HG03460 (cell line): ENCODE measurements around the gene BMP6.

ENCODE experiments used
- ATAC-seq: cut with Tn5 transposase; IDR thresholded peaks from one replicate; pipeline ENCODE4 v1.9.1; 2021; ENCODE audit not compliant: unreplicated experiment

Gene BMP6

DNA sequence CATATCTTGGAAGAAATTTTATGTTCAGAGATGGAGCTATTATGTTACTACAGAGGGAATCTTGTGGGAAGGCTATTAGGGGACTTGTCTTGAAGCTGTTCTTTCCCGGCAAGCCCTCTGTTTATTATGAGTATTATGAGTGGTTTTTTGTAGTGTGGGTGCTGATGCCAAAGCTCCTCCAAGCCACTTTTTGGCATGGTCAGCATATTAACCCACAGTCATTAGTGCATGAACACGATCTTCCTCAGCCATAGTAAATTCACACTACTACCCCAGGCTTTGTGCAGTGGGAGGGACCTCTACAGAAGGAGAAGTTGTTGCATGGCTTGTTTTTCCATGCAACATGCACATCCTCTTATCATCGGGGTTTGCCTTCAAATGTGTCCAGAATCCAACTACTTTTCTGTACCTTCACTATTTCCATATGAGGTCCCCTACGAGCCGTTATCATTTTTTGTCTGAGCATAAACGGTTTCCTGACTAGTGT is 6.5 kb upstream of the BMP6 start:
- ATAC-seq, result no peak

DNA sequence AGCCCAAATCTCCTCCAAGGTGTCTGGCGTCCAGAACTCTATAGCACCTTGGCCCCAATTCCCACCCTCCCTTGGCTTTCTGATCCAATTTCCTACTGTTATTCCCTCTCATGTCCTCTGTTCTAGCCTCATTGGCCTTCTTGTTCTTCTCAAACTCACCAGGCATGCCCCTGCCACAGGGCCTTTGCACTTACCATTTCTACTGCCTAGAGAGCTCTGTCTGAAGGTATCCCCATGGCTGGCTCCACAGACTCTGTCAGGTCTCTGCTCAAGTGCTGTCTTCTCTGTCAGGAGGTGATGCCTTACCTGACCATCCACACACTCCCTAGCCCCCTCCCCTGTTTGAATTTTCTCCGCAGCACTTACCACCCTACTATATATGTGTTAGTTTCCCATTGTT is 5.6 kb upstream of the BMP6 start:
- ATAC-seq, result no peak

DNA sequence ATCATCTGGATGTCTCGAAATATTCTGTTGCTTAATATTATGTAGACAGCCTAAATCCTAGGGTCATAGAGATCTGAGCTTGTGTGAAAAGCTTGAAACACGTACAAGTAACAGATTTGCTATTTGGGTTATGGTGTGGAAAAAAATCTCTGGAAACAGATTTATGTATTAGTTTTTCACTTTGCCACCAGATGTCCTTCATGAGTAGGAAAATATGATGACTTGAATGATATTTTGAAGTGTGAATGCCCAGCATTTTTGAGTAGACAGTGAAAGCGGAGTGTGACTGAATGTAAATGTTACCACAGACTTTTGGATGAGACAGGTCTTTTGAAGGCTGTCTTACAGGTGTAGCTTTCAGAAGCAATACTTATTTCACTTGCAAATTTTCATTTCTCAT is 4.2 kb upstream of the BMP6 start:
- no peak for ATAC-seq

DNA sequence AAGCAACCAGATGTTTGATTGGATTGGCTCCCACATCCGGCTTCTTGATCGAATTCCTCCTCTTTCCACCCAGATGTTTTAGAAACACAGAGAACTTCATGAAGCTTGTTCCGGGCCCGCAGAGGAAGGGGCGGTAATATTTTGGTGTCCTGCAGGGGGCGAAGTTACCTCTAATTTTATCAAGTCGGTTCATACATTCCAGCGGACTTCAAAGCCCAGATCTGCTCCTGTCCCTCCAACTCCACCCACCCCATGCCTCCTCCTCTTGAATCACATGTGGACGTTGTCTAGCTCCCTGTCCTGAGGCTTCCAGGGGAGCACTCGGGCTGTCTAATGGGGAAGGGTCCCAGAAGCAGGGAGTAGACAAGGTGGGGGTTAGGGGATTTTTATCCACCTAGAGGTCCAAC is 2.9 kb upstream of the BMP6 start:
- ATAC-seq, result no peak

DNA sequence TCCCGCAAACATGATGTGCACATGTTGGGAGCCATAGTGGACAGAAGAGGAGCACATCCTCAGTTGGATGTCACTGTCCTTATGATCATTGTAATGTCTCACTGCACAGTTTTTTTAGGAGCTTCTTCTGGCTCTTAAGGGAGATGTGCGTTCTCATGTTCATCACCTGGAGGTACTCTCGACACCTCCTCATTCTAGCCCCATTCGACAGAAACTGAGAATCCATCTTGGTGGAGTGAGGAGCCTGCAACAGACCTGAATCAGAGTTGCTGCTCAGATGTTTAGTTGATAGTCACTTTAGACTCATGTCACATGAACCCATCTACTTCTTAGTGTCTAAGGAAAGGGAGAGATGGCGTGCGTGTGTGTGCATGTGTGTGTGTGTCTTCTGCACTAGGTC is 2.3 kb upstream of the BMP6 start:
- no peak for ATAC-seq

DNA sequence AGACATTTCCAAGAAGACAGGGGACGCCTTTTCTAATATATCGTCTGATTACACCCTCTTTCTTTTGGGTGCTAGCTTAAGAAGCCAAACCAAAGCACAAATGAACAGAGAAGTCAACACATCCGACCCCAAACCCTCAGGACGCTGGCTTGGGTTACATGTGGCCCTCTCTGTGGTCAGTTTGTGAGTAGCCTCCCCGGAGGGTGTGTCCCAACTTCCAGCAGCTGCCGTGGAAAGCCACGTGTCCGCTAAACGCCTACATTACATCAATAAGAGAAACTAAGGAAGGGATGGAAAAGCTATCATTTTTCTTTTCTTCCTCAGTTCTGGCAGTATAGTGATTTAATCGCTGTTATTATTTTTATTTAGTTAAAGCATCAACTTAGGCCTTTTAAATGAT is 487 bp upstream of the BMP6 start:
- no peak for ATAC-seq

DNA sequence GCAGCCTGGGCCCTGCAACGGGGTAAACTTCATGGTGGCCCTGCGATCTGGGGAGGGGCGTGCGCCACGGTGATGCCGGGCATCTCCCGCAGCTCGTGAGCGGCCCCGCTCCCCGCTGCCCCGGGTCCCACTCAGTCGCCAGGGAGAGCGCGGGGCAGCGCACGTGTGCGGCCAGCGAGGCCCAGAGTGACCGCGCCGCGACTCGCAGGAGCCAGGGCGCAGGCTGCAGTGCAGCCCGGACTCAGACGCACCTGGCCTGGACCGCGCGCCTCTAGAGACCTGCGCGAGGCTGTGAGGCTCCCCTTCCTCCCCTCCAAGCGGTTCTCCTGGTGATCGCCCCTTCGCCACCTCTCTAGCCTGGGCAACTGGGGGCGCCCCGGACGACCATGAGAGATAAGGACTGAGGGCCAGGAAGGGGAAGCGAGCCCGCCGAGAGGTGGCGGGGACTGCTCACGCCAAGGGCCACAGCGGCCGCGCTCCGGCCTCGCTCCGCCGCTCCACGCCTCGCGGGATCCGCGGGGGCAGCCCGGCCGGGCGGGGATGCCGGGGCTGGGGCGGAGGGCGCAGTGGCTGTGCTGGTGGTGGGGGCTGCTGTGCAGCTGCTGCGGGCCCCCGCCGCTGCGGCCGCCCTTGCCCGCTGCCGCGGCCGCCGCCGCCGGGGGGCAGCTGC is 652 bp downstream of the BMP6 start:
- peak; percentile 19 for ATAC-seq

DNA sequence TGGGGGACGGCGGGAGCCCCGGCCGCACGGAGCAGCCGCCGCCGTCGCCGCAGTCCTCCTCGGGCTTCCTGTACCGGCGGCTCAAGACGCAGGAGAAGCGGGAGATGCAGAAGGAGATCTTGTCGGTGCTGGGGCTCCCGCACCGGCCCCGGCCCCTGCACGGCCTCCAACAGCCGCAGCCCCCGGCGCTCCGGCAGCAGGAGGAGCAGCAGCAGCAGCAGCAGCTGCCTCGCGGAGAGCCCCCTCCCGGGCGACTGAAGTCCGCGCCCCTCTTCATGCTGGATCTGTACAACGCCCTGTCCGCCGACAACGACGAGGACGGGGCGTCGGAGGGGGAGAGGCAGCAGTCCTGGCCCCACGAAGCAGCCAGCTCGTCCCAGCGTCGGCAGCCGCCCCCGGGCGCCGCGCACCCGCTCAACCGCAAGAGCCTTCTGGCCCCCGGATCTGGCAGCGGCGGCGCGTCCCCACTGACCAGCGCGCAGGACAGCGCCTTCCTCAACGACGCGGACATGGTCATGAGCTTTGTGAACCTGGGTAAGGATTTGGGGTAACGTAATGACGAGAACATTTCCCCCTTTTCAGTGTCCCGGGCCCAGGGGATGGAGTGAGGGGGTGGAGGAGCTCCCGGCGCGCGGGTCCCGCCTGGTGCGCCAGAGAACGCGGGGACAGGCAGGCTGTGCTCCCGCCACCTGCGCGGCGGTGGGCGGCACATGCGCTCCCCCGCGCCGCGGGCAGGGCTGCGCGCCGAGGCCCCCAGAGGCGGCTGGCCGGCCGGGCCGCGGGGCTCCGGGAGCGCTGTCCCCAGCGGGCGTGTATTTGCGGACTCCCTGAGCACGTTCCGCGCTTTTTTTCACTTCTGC is 1.4 kb downstream of the BMP6 start:
- no peak for ATAC-seq

DNA sequence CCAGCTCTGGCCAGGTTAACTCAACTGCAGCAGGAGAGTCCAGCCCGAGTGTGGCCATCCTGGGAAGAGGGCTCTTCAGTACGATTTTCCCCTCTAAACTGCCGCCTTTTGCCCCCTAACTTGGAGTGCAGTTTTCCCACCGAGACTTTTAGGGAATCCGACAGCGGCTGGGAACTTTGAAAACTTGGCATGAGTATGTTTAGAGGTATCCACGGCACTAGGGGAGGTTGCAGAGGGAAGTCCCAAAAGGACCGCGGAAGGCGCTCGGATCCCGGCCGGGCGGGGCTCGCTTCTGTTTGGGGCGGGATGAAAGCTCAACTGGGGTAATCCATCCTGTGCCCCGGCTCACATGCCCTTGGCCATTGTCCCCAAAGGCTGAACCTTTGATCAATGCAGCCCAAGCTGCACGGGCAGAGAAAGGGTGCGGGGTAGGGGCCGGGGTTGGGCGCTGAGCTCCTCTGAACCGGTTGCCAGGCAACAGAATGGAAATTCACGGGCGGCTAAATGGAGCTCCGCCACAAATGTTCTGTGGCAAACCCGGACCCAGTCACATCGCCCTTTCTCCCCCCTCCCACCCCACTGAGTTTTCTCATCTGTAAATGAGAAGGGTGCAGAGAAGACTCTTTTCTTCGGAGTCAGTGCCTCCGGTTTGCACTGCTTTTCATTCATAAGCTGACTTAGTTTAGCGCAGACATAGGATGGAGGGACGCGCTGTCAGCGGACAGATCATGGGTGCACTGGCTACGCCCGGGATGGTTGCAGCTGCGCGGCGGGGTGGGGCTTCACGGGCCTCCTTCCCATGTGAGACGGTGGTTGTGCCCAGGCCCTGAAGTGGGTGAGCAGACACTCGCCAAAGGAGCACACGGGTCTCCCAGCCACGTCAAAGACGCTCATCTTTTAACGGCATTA is 2.3 kb downstream of the BMP6 start:
- ATAC-seq, result no peak

DNA sequence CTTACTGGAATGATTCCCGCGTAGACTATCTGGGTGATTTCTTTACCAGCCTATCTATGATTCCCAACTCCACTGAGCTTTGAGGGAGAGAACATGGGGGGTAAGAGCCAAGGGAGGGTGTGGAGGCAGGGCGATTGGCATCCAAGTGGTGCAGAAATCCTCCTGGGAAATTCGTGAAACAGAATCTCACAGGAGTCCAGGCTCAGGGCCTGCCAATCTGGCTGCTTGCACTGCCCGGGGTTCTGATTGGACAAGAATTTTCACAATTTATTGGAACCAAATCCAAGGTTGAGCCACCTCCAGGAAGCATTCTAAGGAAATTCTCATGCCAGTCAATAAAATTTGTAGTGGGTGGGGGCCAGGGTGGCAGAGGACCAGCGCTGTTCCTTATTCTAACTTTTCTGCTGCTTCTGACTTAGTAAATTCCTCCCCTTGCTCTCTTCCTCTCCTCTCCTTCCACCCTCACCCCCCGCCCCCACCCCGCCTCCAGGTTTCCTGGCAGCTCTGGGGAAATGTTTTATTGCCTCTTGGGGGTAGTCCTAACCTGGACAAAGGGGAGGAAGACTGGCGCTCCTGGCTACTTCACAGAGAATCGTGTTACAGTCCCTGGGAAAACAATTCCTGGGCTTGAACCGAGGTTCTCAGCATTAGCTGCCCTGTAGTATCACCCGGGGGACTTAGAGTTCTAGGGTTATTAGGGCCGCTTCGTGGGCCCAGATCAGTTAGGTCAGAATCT is 3.1 kb downstream of the BMP6 start:
- no peak for ATAC-seq

DNA sequence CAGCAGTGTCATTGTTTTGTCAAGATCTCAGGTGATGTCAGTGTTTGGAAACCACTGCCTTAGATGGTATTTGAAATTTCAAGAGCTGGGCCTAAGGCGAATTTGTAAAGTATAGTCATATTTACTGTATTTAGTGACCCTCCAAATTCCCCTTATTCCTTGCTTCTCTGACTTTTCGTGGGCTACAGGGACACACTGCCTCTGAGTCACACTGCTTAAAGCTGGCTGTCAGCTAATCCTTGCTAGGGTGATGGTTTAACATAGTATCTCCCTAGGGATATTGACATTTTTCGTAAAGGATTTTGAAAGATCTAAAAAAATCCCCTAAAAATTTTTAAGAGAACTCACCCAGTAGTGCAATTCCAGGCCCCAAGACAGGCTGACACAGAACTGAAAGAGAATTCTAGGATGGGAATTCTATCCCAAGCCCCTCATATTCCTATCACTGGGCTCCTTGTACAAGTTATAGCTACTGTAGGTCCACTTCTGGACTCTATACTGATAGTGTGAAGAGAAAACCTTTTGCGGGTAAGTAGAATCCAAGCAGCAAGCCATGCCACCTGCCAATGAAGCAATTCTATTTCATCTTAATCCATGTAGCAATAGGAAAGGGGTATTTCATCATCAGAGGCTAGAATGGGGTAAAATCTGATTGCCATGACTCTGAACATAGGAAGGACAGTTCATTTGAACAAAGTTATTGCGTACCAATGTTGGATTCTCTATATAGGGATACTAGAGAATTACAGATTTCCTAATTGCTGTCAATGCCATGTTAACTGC is 4.3 kb downstream of the BMP6 start:
- ATAC-seq, result no peak

DNA sequence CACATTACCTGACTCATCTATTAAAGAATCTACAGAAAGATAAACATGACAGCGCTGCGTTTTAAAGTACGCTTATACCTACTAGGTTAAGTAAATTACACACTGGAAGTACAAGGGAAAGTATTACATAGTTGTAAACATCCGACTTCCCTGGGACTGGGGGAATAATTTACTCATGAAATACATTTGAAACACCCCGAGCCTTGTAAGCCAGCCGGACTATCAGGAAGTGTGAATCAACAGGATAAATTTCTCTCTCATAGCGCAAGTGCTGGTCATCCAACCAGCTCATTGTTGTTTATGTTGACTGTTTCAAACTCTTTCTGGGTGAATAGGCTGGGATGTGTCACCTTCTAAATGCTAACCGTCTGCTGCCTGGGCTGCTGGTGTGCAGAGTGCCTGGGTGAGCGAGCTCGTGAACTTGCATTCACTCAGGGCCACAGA is 4.9 kb downstream of the BMP6 start:
- no peak for ATAC-seq

DNA sequence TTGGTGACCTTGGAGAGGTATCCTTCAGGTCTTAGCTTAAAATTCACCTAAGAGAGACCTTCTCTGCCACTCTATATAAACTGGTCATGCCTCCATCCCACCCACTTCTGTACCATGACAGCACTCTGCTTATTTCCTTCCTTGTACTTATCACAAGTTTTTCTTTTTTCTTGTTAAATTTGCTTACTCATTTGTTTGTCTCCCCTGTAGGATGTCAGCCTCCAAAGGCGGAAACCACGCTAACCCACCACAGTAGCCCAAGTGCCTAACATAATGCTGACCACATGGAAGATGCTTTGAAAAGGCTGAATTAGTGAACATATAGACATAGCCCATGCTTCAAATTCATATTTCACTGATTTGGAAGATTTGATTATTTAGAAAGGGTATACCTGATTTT is 5.4 kb downstream of the BMP6 start:
- ATAC-seq, result no peak

DNA sequence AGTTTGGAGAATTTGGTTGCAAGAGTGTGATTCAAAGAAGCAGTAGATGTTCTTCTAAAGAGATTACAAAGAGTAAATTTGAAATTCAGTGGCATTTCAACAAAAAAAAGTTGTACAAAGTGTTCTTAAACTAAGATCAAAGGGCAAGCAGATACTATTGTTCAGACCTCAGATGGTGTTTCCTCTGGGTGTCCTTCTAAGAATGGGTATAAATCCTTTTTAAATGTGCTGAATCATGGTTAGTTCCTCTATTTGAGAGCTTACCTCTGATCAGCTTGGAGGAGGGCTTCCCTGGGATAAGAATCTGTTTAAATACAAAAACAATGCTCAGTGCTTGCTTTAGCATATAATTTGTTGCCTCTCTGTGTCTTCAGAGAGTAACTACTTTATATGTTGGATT is 6.3 kb downstream of the BMP6 start:
- no peak for ATAC-seq

DNA sequence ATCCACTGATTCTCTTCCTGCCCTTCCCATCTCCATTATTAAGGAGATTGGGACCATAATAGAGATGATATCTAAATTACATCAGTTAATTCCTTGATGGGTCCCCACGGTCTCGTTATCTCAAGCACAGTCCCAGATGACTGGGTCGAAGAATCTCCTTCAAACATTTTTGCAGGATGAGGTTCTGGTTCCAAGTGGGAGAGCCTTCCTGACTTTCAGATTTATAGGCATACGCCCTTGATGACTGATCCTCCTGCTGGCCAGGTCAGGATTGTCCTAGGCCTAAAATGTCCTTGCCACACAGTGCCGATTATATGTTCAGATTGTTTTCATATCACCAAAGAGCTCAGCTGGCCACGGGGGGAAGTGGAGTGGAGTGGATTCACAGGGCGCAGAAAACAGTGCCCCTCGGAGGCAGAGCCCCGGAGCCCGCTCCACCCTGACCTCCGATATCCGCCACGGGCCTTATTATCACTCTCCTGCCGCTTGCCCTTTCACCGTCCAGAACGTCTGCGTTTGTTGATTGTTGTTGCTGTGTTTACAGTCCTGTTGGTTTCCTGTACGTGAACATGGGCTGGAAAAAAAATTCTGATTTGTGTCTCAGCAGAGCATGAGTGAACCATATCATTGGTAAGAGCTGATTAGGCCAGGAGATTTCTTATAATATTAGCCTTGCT is 8.9 kb downstream of the BMP6 start:
- no peak for ATAC-seq

DNA sequence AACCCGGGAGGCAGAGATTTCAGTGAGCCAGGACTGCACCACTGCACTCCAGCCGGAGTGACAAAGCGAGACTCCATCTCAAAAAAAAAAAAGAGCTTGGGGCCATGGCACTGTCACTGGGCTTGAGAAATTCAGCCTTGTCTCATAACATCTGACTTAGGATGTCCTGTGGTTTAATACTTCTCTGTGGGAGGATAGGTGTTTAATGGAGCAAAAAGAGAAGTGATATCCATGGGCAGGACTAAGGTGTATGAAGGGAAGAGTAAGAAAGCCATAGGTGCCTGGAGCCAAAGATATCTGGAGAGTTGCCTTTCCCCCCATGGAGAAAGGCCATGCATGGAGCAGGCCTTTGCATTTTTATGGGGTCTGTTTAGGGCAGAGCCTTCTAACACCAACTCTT is 11.2 kb downstream of the BMP6 start:
- ATAC-seq, result no peak

DNA sequence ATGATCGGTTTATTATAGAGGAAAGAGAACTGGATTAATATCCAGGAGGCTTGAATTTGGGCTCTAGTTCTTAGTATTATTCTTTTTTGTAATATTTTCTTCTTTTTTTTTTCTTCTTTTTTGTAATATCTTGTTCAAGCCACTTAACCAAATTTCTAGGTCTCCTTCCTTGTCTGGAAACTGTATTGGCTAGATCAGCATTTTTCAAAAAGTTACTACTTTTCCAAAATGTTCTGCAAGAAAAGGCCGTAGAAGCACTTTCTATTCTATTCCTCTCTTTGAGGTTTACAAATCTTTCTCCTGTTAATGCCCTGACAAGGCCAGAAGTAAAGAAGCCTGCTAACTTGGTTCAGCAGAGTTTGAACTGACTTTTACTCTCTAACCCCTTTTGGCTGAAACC is 12.0 kb downstream of the BMP6 start:
- ATAC-seq, result no peak

DNA sequence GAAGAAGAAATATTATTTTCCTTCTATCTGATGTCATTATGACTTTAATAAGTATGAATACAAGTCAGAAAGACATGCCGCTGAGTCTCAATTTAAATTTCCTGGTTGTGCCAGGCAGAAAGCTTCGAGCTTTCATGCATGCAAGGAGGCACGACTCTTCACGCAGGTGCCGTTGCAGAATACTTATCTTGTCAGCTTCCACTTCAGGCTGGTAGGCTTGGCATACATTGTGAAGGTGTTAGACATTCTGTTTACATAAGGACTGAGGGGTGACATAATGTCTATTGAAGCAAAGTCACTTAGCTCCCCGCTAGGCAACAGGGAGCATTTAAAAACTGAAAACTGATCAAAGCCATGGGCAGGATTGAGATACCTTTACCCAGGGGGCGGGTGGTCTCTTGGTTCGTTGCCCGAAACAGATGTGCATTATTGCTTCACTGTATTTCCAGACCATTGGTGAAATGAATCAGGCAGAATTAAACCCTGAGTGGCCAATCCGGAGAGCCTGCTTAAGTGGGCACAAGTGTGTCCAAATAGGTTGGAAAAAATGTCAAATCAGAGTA is 16.4 kb downstream of the BMP6 start:
- ATAC-seq, result no peak

DNA sequence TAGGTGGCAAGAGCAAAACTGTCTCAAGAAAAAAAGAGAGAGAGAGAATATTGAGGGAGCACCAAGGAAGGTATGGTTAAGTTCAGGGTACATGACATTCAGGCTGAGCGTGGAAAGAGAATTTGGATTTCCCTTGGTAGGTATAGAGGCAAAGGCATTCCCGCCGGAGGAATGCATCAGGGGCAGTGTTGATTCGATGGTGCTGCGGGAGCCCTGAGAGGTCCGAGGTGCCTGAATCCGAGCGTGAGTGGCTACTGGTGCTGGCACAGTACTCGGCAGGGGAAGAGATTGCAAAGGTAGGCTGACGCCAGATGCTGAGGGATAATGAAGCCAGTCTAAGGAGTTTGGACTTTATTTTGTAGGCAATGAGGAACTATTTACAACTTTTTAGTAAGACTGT is 20.0 kb downstream of the BMP6 start:
- no peak for ATAC-seq
